GM12878 (cell line): Measurements from ENCODE around the gene TTLL10. TPM values are rescaled to one million over a fixed set of nuclear protein-coding genes. Genes with fewer than 3 reads are reported as not detected.

Experiments used
- ATAC-seq: fragments of 200-7000 bp; cut with Tn5 transposase; 3 replicates; pipeline ENCODE4 v1.9.1; 2020; ENCODE audit warnings: mild to moderate bottlenecking, moderate library complexity
- BruUV-seq: library from RNA; stranded (reverse); fragments of 400-500 nt; replicated peaks from 2 replicates; lab custom pipeline; 2021; lab: Mats Ljungman, UMichigan
- CTCF ChIA-PET: fragments of 300-600 bp; sonication (Branson Sonifier 250); formaldehyde crosslinking; extraction: SDS; loops from one replicate; lab custom pipeline; 2021; ENCODE audit warnings: inconsistent platforms; lab: Yijun Ruan, JAX
- POLR2A ChIA-PET: fragments of 350-600 bp; formaldehyde crosslinking; extraction: SDS; loops from one replicate; lab custom pipeline; 2021; ENCODE audit warnings: inconsistent platforms; lab: Charles Lee
- RAD21 ChIA-PET: fragments of 300-600 bp; sonication (Branson Sonifier 250); formaldehyde crosslinking; loops from one replicate; lab custom pipeline; 2023; ENCODE audit warnings: antibody characterized with exemption; ENCODE audit not compliant: unreplicated experiment; lab: Charles Lee
- SMC1A ChIA-PET: fragments of 300-600 bp; sonication (Branson Sonifier 250); formaldehyde crosslinking; loops from one replicate; lab custom pipeline; 2023; ENCODE audit not compliant: unreplicated experiment, uncharacterized antibody; lab: Charles Lee
- DNase-seq: peaks from one replicate; pipeline ENCODE4 v3.0.0-alpha.2; 2011; ENCODE audit warnings: low read depth, low spot score
- FAIRE-seq: peaks from 3 replicates; lab custom pipeline; 2011; peaks lifted over from hg19 to GRCh38; lab: Jason Lieb, UNC
- H2AFZ ChIP-seq: 2 replicates; pipeline ENCODE4 v1.6.0; 2011; ENCODE audit warnings: low read depth, low read length, control low read depth; ENCODE audit not compliant: control insufficient read depth
- H3K27ac ChIP-seq: 2 replicates; pipeline ENCODE4 v1.5.1; 2011; ENCODE audit warnings: control low read depth; ENCODE audit not compliant: control insufficient read depth, insufficient read depth
- H3K27me3 ChIP-seq, 2 experiments: replicated peaks in 1 of 2; 2 replicates each; pipeline versions ENCODE4 v1.6.0 to v1.6.1; 2011; ENCODE audit warnings: low read length in 1 of 2; ENCODE audit not compliant: control insufficient read depth in 2 of 2, insufficient read depth in 2 of 2
- H3K36me3 ChIP-seq, 2 experiments: 2 replicates each; pipeline ENCODE4 v1.5.1; 2011; ENCODE audit warnings: low read length in 1 of 2; ENCODE audit not compliant: control insufficient read depth in 2 of 2, insufficient read depth in 2 of 2
- H3K4me1 ChIP-seq: 2 replicates; pipeline ENCODE4 v1.6.1; 2011; ENCODE audit warnings: mild to moderate bottlenecking, low read length, moderate library complexity, mixed read lengths; ENCODE audit not compliant: control insufficient read depth, insufficient read depth
- H3K4me2 ChIP-seq: 2 replicates; pipeline ENCODE4 v1.6.0; 2011; ENCODE audit warnings: control low read depth; ENCODE audit not compliant: control insufficient read depth, insufficient read depth
- H3K4me3 ChIP-seq: fragments of 200-600 bp; sonication (generic); 2 replicates; pipeline ENCODE4 v1.5.1; 2016
- H3K79me2 ChIP-seq: 2 replicates; pipeline ENCODE4 v1.6.0; 2011; ENCODE audit warnings: low read length; ENCODE audit not compliant: control insufficient read depth, insufficient read depth
- H3K9ac ChIP-seq: 2 replicates; pipeline ENCODE4 v1.8.0; 2011; ENCODE audit warnings: low read length, control low read depth, mixed read lengths; ENCODE audit not compliant: control insufficient read depth, insufficient read depth
- H3K9me3 ChIP-seq: replicated peaks from 3 replicates; pipeline ENCODE4 v1.5.1; 2011; ENCODE audit warnings: mild to moderate bottlenecking, low read length; ENCODE audit not compliant: control insufficient read depth, insufficient read depth
- H4K20me1 ChIP-seq: 2 replicates; pipeline ENCODE4 v1.6.0; 2011; ENCODE audit not compliant: control insufficient read depth, insufficient read depth
- ATF7 ChIP-seq: fragments of 450-650 bp; IDR thresholded peaks from 2 replicates; pipeline ENCODE4 v1.6.1; 2016; ENCODE audit warnings: low read depth, mild to moderate bottlenecking
- BMI1 ChIP-seq: fragments of 450-650 bp; IDR thresholded peaks from 2 replicates; pipeline ENCODE4 v1.6.1; 2016; ENCODE audit warnings: mild to moderate bottlenecking, moderate library complexity, borderline replicate concordance
- CREM ChIP-seq: IDR thresholded peaks from 2 replicates; pipeline ENCODE4 v1.6.1; 2014; ENCODE audit warnings: antibody characterized with exemption, low read depth
- FOS ChIP-seq: IDR thresholded peaks from 3 replicates; pipeline ENCODE4 v1.6.1; 2011; ENCODE audit warnings: borderline replicate concordance; ENCODE audit not compliant: insufficient read length; ENCODE audit errors: extremely low read depth
- HCFC1 ChIP-seq: fragments of 150-350 bp; IDR thresholded peaks from 2 replicates; pipeline ENCODE4 v1.6.1; 2014; ENCODE audit warnings: low read length
- MEF2B ChIP-seq: fragments of 450-650 bp; IDR thresholded peaks from 2 replicates; pipeline ENCODE4 v1.6.1; 2018; ENCODE audit warnings: mild to moderate bottlenecking, moderate library complexity; ENCODE audit not compliant: partially characterized antibody, poor library complexity, severe bottlenecking
- SMAD1 ChIP-seq: fragments of 450-650 bp; IDR thresholded peaks from 2 replicates; pipeline ENCODE4 v1.6.1; 2018; ENCODE audit warnings: mild to moderate bottlenecking, low read depth; ENCODE audit not compliant: partially characterized antibody
- SMC3 ChIP-seq: IDR thresholded peaks from 2 replicates; pipeline ENCODE4 v1.6.1; 2011; ENCODE audit warnings: low read length, improper control_type of control experiment, borderline replicate concordance
- SPI1 ChIP-seq: IDR thresholded peaks from 2 replicates; pipeline ENCODE4 v1.6.1; 2011; ENCODE audit warnings: low read depth, mild to moderate bottlenecking, low read length, moderate library complexity, borderline replicate concordance; ENCODE audit not compliant: insufficient read depth
- ZBED1 ChIP-seq: IDR thresholded peaks from 2 replicates; pipeline ENCODE4 v1.6.1; 2016; ENCODE audit warnings: borderline replicate concordance
- ZNF207 ChIP-seq: fragments of 450-650 bp; IDR thresholded peaks from 2 replicates; pipeline ENCODE4 v1.6.1; 2014; ENCODE audit warnings: antibody characterized with exemption, mild to moderate bottlenecking, borderline replicate concordance
- ZNF622 ChIP-seq: fragments of 450-650 bp; IDR thresholded peaks from 2 replicates; pipeline ENCODE4 v1.6.1; 2017; ENCODE audit warnings: mild to moderate bottlenecking, inconsistent platforms
- ZZZ3 ChIP-seq: IDR thresholded peaks from 2 replicates; pipeline ENCODE4 v1.6.1; 2011; ENCODE audit warnings: low read depth; ENCODE audit not compliant: control insufficient read depth, insufficient read length
- WGBS: methylation state at CpG from one replicate; pipeline ENCODE4 v1.1.6; 2016; ENCODE audit warnings: low lambda C conversion rate; ENCODE audit not compliant: insufficient replicate concordance, insufficient coverage; ENCODE audit errors: missing lambda C conversion rate; 5-methylcytosine and 5-hydroxymethylcytosine counted together
- in situ Hi-C: fragments of 300-500 bp; cut with MboI; formaldehyde crosslinking; loops from 9 replicates; pipeline ENCODE4 v1.14.3; 2018; ENCODE audit warnings: mixed read lengths
- intact Hi-C: fragments of 100-400 bp; cut with micrococcal nuclease; formaldehyde crosslinking; loops from one replicate; pipeline ENCODE4 v1.14.2; 2022; ENCODE audit not compliant: unreplicated experiment
- polyA plus RNA-seq, 11 experiments: library from polyadenylated mRNA; depleted of rRNA in 4 of 11; unstranded in 6 of 11; stranded (reverse) in 5 of 11; fragments of >200 nt; fragmentation: Nextera tagmentation in 4 of 11; fragmentation: Illumina TruSeq in 1 of 11; extraction: Ambion mirVana in 4 of 11; extraction: Trizol in 1 of 11; gene quantifications; 1 replicate in 1 of 11; 2 replicates in 10 of 11; pipeline versions ENCODE4 v1.2.1 to v1.2.3, GENCODE V29; 2011 to 2016; ENCODE audit warnings: inconsistent platforms in 2 of 11, missing spikeins in 2 of 11, low read depth in 1 of 11
- total RNA-seq, 4 experiments: library from RNA; depleted of rRNA in 3 of 4; stranded (reverse); fragments of >200 nt in 3 of 4; fragmentation: Illumina TruSeq in 1 of 4; extraction: Trizol in 1 of 4; gene quantifications; 2 replicates each; pipeline versions ENCODE4 v1.2.1 to v1.2.3, GENCODE V29; 2013 to 2021
- TF ChIP-seq, protein P1 (sequence below): IDR thresholded peaks from 2 replicates; pipeline ENCODE4 v1.6.1; 2011; ENCODE audit warnings: low read depth, low read length, improper control_type of control experiment, borderline replicate concordance

TTLL10 gene
- total and polyA plus RNA-seq, 10 of the 15 experiments (the other 5 are each of a cell fraction or from before 2014, with no cell fraction given), result not detected

DNA sequence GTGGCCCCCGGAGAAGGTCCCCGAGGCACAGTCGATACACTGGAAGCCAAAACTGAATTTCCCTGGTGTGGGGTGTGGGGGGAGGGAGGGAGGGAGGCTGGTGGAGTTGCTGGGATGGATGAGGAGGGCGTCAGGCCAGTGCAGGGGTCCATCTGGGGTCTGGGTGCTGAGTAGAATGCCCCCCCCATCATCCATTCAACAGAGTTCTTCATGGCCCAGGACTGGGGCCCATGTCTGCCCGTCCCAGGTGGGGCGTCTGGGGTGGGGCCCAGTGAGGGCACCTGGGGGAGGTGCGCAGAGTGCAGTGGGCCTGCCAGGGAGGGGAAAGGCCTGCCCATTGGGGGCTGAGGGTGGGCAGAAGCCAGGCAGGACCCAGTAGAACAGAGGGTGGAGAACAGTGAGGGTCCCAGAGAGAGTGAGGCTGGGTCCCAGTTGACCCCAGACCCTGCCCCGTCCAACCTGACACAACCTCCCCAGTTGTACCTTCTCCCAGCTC is 30.8 kb downstream of the TTLL10 start:
- ATAC-seq, result no peak
- ChIA-PET POLR2A (interaction anchor here (1.3 kb wide), 1 partner anchor 41 kb away, joined by 4 read pairs; no protein-coding TSS in a partner anchor), RAD21 (interaction anchor here (2.1 kb wide), 1 partner anchor 80 kb away, joined by 7 read pairs; no protein-coding TSS in a partner anchor), SMC1A (interaction anchor here (1.0 kb wide), 1 partner anchor 46 kb away, joined by 3 read pairs; no protein-coding TSS in a partner anchor), CTCF (interaction anchor here (2.0 kb wide), 1 partner anchor 83 kb away, joined by 25 read pairs; no protein-coding TSS in a partner anchor)
- no peak for FAIRE-seq
- Histone ChIP-seq H3K9ac (no peak overlapping the region), H3K4me2 (no peak overlapping the region), H3K36me3 (no peaks in the 10 kb centered on the region), H2AFZ (no peak overlapping the region), H3K4me3 (no peak overlapping the region), H4K20me1 (no peaks in the 10 kb centered on the region), H3K4me1 (peaks cover 28% of the 10 kb centered on the region), H3K9me3 (no peaks in the 10 kb centered on the region), H3K79me2 (no peaks in the 10 kb centered on the region), H3K27ac (no peak overlapping the region), H3K27me3 (peaks cover 0 to 8% of the 10 kb centered on the region in 2 experiments; a peak in 1 of 4 replicates)
- BruUV-seq, result no TSS peak
- 52% methylated on average over 5 of the region's 8 CpGs for whole genome bisulfite sequencing
- intact Hi-C loops (no loop called here), in situ Hi-C loops (no loop called here)
- DNase-seq, result no peak
- no peak for TF ChIP-seq SPI1
- TF ChIP-seq HCFC1, result no peak
- TF ChIP-seq SMC3, result no peak
- no peak for TF ChIP-seq ZNF622
- TF ChIP-seq, protein P1, sequence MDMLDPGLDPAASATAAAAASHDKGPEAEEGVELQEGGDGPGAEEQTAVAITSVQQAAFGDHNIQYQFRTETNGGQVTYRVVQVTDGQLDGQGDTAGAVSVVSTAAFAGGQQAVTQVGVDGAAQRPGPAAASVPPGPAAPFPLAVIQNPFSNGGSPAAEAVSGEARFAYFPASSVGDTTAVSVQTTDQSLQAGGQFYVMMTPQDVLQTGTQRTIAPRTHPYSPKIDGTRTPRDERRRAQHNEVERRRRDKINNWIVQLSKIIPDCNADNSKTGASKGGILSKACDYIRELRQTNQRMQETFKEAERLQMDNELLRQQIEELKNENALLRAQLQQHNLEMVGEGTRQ, result no peak
- no peak for TF ChIP-seq ZNF207
- no peak for TF ChIP-seq SMAD1
- TF ChIP-seq BMI1, result no peak
- no peak for TF ChIP-seq CREM
- TF ChIP-seq ZBED1, result no peak
- no peak for TF ChIP-seq MEF2B
- no peak for TF ChIP-seq FOS
- no peak for TF ChIP-seq ATF7
- no peak for TF ChIP-seq ZZZ3
